Inferior parietal cortex (tissue), 1 donor: ENCODE measurements around the gene XPO4.

Source experiments
- DNase-seq: peaks from one replicate; pipeline ENCODE4 v3.0.0-alpha.2; 2016; ENCODE audit errors: extremely low spot score

XPO4 gene

DNA sequence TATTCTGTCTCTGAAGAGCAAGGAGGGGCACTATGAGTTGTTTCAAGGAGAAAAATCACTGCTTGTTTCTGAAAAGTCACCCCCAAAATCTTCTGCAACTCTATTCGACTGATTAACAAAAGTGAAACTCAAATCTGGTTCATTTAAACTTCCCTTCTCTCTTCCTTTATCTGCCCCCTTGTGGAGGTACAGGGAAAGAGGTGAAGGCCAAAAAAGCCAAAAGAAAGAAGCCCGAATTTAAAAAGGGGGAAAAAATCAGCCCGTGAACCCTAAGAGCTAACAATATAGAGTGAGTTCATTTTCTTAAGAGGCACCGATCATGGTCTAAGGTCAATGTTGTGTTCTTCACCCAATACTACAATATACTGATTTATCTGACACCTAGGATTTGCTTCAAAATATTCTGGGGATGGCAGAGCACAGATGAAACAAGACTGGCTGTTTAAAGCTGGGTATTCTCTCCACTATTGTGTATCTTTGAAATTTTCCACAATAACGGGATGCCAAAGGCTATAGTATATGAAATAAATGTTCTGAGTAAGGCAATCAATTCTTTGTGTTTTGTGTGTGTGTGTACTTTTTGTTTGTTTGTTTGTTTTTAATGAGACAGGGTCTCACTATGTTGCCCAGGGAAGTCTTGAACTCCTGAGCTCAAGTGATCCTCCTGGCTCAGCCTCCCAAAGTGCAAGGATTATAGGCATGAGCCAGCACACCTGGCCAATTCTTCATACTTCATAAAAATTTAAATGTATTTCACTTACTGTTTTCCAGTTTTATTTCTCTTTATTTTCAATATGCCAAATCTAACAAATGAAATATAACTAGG, 73.8 kb downstream of the XPO4 start:
- peak; percentile 87 for DNase-seq

DNA sequence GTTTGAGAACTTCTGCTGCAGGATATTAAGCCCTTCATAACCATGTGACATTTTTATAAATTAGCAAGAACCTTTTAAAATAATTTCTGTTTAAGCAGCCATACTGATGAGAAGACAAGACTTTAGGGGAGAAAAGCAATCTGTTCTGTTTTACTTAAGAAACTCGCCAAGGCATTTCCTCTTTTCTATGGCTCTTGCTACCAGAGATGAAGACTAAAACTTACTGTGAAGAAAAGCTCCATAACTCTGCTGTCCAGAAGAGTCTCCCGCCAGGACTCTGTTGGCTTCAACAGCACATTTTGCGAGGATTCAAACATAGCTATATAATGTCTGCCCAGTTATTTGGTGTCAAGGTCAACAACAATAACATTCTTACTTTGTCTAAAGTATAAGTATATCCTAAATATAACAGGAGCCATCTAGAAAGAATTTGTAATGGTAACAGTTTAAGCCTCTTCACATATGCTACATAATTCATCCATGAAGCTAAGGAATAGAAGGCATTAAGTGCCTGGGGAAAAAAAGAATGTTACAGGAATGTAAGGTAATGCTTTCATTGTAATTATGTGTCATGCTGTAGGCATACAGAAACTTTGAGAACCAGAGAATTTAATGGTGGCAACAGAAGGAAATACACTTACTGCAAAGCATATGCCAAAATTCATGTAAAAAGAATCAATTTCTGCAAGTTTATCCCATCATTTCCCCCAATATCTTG, 75.5 kb downstream of the XPO4 start:
- no peak for DNase-seq

DNA sequence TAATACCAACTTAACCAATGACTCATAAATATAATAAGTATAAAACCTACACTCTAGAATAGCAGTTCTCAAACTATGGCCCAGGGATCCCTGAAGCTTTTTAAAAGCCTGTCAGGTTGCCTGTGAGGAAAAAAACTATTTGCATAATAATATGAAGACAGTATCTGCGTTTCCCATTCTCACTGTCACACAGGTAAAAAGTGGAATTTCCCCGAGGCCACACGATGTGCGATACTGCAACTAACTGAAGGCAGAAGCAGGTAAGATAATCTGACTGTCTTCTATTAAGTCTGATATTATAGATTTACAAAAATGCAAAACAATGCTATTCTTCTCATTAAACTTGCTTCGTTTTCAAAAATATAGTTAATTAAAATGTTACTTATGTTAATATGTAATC, 76.2 kb downstream of the XPO4 start:
- DNase-seq, result no peak

DNA sequence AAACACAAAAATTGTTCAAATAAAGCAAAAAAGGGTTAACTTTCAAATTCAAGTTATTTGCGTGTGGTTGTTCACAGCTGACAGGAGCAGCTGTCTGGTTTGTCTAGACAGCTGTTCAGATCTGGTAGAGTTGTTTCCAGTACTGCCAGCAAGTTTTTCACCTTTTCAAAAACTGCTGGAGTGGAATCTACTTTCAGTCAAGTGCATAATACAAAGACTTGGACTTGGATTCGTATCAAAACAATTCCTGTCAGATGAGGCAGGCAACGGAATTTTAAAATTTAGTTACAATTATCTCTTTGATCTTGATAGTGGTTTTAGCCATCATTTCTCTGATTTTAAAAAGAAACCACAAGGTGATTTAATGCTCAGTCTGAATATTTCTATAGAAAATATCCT, 77.1 kb downstream of the XPO4 start:
- no peak for DNase-seq

DNA sequence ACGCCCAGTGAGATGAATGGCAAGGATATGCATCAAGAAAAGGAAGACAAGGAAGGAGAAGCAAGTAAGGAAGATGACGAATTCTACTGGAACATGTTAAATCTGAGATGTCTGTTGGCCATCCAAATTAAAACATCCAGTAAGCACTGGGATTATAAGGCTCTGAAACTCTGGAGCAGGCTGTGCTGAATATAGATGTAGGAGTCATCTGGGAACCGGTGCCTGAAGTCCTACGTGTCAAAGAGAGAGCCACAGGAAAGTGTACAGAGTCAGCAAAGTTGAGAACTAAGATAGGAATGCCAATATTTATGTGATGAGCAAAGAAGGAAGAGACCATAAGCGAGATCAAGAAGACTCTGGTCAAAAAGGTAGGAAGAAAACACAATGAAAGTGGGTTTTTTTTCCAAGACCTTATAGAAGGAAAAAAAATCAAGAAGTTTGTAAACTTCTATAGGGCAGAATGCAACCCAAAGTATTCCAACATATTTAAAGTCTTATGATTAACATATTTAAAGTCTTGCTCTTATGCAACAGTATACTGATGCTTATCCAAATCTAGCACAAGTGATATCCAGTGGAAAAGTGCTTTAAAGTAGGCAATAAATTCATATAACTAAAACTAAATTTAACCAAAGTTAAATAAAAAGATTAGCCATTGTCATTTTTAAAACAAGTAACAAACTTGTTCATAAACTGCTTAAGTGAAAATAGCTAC, 77.6 kb downstream of the XPO4 start:
- no peak for DNase-seq

DNA sequence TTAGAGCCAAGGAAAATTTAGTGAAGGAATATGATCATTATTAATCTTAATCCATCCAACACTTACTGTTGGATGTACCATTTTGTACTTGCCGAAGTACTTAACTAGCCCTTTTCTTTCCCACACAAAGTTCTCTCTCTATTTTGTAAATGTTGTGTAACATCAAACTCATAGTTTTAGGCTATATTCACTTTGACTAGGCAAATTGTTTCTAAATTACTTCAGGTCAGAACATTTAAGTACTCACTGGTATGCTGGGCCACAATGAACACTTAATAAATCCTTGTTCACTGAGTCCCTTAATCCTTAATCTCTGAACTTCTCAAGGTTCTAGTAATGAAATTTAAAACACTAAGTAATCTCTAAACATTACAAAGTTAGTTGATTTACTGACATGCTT, 79.5 kb downstream of the XPO4 start:
- DNase-seq, result no peak

DNA sequence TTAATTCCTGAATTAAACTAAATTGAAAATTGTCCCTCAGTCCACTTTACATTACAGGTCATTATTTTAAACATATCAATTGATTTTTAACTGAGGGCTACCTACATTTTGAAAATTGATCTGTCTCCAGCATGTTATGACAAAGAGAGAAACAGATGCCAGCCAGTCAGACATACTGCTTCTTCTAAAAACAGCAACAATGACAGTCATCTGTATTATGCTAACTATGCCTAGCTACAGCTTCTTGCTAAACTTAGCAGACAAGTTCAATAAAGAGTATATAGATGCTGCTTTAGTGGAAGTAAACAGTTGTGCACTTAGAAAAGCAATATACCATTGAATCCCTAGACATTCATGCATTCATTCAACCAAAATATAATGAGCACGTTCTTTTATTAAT, 80.1 kb downstream of the XPO4 start:
- no peak for DNase-seq

DNA sequence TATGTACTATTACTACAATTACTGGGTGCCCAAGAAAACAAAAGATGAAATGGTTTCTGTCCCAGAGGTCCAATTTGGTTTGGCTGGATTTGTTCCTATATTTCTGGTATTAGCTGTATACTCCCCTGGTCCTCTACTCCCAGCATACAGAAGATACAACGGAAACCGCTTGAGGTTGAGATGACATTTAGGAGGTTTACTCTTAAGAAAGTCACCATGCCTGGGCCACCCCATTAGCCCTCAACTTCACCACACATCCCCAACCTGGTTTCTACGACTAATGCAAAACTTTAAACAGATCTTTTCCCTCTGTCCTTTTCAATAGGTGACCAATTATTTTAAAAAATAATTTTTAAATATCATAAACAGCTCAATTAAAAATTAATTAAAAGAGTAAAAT, 82.8 kb downstream of the XPO4 start:
- no peak for DNase-seq

DNA sequence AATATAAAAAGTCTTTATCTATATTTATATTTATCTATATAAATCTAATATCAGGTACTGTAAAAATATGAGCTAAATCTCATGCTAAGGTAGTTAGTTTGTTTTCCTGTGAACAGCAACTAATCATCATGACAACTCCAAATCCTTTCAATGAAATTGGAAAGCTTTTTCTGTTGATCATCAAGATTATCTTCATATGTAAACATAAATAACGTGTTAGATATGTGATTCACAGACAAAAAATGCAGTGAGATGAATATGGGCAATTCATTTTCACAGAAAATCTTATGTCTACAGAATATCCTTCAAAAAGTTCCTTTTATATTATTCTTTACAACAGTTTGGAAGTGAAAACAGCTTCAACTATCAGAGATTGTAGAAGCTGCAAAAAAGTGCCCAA, 87.1 kb downstream of the XPO4 start:
- no peak for DNase-seq

DNA sequence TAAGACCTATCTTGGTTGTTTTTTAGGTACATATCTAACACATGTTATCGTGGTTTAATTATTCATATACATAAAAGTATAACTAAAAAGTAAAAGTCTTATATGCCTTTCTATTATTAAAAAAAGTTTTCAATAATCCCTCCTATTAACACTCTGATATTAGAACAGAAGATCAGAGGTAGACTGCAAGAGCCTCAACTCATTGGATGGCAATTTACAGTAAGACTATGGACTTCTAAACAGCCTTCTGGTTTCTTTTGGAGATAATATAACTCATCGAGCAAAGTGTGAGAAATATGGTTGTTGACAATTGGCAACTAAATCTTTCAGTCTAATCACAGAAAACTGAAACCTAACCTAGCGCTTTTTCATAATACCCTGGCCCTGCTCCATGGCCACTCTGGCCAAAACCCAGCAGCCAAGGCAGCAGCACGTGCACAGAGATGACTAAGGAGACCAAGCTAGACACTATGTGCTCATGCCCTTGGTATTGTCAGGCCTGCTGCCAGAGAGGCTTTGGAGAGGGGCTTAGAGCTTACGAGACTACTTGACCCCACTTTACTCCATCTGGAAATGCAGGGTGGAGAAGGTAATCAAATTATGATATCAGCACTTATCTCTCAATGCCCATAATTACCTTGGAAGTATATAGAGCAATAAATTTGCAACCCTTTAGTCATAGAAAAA, 88.2 kb downstream of the XPO4 start:
- no peak for DNase-seq

DNA sequence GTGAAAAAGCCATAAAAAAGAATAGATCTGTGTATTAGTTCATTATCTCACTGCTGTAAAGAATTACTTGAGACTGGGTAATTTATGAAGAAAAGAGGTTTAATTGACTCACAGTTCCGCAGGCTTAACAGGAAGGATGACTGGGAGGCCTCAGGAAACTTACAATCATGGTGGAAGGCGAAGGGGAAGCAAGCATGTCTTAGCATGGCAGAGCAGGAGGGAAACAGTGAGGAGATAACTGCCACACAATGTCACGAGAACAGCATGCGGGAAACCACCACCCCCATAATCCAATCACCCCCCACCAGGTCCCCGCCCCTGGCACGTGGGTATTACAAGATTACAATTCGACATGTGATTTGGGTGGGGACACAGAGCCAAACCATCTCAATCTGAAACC, 89.7 kb downstream of the XPO4 start:
- no peak for DNase-seq

DNA sequence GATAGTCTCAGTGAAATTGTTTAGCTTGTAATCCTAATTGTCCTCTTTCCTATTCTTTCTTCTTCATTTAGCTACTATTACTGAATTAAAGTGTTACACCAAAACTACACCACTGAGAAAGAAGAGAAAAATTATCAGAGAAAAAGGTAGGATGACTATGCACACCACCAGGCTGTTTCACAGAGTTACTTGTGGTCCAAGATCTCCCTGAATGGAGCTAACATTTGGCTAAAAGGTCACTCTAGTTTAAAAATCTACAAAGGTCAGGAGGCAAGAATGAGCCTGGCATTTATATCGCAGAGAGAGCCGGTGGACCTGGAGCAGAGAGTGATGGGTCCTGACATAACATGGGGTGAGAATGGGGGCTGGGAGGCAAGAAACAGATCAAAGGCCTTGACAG, 91.7 kb downstream of the XPO4 start:
- no peak for DNase-seq

DNA sequence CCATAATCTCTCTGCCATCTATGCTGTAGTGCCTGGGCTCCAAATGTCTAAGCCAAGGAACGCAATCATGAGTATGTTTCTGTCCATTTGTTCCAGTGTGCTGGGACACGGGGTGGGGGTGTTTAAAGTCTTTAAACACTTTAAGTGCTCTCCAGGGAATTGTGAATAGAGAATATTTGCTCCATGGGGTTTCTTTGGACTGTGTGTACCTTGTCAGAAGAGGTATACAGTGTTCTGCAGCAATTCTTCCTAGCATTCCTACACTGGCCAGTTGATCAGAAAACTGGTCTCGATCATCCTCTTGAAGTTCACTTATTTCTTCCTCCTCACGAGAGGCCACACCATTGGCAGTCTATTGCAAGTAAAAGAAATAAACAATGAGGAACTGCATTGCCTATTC, 93.7 kb downstream of the XPO4 start:
- DNase-seq, result no peak

DNA sequence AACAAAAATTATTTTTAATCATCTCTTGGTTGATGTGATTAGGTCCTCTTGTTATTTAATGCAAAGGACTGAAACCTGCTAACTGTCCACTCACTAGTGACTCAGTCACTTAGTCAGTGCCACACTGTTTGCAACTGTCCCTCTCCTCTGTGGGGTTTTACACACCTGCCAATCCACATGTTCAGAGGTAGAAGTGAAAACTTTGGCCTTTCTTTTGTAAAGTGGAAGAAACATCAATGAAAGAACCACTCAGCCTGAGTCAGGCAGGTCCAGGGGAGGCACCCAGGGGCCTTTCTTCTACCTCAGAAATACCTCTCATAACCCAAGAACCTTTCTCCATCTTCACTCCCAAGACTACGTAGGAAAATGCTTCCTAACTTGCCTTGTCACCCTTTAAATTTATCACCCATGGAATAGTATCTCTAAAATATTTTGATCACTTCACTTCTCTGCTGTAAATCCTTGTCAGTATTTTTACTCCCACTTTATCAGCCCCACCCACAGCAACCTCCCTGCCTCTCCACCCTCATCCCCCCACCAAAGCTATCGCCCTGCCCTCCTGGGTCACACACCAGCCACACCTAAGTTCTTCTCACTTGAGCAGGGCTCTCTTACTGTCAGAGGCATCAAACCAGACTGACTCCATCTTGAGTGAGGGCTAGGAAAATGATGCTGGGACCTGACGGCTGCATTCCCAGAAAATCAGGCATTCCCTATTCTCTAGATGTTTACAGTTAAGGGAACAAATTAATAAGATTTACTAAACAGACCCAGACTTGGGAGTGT, 99.2 kb downstream of the XPO4 start:
- DNase-seq, result no peak

DNA sequence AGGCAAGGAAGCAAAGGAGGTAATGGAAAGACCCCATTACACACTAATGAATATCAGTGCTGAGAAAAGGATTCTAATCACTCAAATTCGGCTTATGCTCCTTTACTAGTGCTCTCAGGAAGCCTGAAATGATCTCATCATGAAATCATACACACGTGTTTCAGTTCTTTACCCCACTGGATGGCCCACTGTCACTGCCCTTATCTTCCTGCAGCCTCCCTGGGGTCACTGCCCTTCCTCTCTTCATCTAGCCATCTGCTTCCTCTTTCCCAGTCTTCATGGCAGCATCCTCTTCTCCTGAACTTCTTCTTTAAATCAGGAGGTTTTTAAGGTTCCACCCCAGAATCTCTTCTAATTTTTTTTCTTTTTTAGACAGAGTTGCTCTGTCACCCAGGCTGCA, 100.8 kb downstream of the XPO4 start:
- no peak for DNase-seq

DNA sequence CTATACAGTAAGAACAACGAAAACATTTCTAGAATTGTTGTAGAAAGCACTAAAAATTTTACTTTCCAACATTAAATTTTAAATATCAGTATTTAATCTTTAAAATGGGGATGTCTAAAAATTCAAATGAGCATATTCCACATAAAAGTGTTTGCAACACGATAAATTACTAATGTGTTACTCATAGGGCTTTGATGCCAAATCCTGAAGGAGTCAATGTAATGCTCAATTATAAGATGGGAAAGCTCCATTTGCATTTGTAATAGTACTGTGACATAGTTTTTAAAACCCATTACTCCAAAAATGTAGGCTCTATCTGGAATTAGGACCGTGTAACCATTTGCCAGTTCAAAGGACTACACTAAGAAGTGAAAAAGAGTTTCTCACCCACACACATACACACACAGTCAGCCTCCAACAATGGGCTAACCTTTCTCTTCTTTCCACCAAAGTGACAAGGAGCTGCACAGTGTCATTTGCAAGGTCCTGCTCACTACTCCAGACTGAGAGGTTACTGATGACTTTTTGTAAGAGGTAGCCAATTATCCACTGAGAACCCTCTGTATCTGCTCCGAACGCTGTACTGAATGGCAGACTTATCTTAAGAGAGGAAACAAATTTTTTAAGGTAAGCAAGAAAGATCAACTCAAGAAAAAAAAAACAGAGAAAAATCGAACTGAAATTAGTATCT, 102.7 kb downstream of the XPO4 start:
- no peak for DNase-seq

DNA sequence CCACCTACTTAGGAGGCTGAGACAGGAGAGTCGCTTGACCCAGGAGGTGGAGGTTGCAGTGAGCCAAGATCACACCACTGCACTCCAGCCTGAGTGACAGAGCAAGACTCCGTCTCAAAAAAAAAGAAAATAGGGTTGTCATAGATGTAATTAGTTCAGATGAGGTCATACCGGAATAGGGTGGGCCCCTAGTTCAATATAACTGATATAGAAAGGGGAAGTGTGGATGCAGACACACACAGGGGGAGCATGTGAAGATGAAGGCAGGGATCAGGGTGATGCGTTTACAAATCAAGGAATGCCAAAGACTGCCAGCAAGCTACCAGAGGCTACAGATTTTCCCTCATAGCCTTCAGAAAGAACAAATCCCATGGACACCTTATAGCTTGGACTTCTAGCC, 104.5 kb downstream of the XPO4 start:
- DNase-seq, result no peak

DNA sequence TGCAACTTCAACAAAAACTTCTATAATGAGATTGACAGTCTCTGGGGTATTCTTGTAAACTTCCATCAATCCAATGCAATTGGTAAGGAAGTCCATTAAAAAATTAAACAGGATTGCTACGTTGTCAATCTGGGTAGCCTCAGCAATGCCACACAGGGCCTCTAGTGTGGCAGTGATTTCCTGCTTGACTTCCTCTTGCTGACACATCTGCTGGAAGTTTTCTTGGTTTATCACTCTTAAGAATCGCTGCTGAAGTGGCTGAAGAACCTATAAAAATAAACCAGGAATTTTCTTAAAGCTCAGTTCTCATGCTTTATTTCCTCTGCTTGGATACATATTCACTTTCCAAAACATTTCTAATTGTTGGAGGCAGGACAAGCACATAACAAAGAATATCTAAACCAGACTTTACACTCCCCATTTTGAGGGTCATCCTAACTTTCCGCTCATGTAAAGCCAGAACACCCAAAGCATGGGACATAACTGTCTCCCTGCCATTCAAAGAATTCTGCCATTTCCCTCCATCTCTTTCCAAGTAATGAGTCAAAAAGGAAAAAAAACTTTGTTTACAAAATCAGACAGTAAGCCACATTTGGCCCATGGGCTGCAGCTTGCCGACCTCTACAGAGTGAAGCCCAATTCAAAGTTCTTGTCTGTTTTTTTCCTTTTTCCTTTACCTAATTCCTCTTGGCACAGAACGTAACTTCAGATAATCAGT, 105.6 kb downstream of the XPO4 start:
- DNase-seq, result no peak

DNA sequence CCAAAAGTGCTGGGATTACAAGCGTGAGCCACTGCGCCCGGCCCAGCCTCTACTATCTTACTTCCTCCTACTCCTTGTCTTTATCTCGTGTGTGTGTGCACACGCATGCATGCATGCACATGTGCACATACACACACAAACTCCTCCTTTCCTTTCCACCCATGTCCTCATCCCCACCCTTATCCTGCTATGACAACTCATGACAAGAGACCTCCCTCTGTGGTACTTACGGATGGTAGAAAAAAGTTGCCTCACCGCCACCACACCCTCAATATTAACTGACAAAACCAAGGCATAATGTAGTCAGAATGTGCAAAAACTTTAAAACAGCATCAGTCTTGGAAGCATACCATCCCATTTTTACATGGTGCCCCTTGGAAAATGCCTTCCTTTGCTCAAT, 112.9 kb downstream of the XPO4 start:
- no peak for DNase-seq

DNA sequence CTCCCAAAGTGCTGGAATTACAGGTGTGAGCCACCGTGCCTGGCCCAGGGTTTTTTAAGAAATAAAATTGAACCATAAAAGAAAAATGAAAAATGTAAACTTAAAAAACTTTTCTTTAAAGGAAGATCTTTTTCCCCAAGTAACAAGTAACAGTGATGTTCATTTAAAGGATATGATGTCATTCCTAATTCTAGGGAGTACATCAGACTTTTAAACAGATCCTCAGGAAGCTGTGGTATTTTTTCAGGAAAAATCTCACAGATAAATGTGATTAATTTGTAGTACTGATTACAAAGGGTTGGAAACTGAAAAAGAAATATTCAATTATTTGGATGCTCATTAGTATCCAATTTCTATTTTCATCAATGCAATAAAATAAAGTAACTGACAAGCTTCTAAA, 114.2 kb downstream of the XPO4 start:
- DNase-seq, result no peak
